LNCaP clone FGC (cell line): ENCODE results near the gene PRKN.

Experiments used
- DNase-seq: peaks from one replicate; pipeline ENCODE4 v3.0.0-alpha.2; 2011; ENCODE audit warnings: low read depth
- H3K4me3 ChIP-seq: 2 replicates; pipeline ENCODE4 v1.5.1; 2011; ENCODE audit warnings: mild to moderate bottlenecking, low read depth, low read length, control low read depth
- CTCF ChIP-seq: IDR thresholded peaks from 2 replicates; pipeline ENCODE4 v1.5.1; 2012; ENCODE audit warnings: mild to moderate bottlenecking; ENCODE audit not compliant: control insufficient read depth, insufficient read depth; ENCODE audit errors: extremely low read depth

PRKN gene

GRCh38 chr6:161354956-161355355, 1372.6 kb downstream of the PRKN start:
- H3K4me3 ChIP-seq = no peak overlapping the region
- no peak for TF ChIP-seq CTCF
- no peak for DNase-seq

GRCh38 chr6:161354276-161354840, 1373.2 kb downstream of the PRKN start:
- no peak for TF ChIP-seq CTCF
- H3K4me3 ChIP-seq = no peak overlapping the region
- no peak for DNase-seq

GRCh38 chr6:161353208-161353613, 1374.4 kb downstream of the PRKN start:
- no peak overlapping the region for H3K4me3 ChIP-seq
- DNase-seq = no peak
- no peak for TF ChIP-seq CTCF

- no peak for DNase-seq
- TF ChIP-seq CTCF = no peak
- no peak overlapping the region for H3K4me3 ChIP-seq
These were observed 1375.7 kb downstream of the PRKN start for GRCh38 chr6:161351858-161352257.

GRCh38 chr6:161349886-161350285, 1377.7 kb downstream of the PRKN start:
- no peak for DNase-seq
- H3K4me3 ChIP-seq = no peak overlapping the region
- TF ChIP-seq CTCF = no peak

- DNase-seq = no peak
- H3K4me3 ChIP-seq = no peak overlapping the region
- TF ChIP-seq CTCF = no peak
These were observed 1379.0 kb downstream of the PRKN start for GRCh38 chr6:161348628-161348994.

- no peak overlapping the region for H3K4me3 ChIP-seq
- DNase-seq = no peak
- TF ChIP-seq CTCF = no peak
These were observed 1379.5 kb downstream of the PRKN start for GRCh38 chr6:161347988-161348627.
